NCI-H2196 treated with DMSO at 0.1 percent for 48 hours (cell line): Measurements from ENCODE around the gene TCP11.

Experiments used
- DNase-seq: peaks from one replicate; lab custom pipeline; 2025; ENCODE audit not compliant: unreplicated experiment; lab: John Stamatoyannopoulos, UW

TCP11 gene

DNA sequence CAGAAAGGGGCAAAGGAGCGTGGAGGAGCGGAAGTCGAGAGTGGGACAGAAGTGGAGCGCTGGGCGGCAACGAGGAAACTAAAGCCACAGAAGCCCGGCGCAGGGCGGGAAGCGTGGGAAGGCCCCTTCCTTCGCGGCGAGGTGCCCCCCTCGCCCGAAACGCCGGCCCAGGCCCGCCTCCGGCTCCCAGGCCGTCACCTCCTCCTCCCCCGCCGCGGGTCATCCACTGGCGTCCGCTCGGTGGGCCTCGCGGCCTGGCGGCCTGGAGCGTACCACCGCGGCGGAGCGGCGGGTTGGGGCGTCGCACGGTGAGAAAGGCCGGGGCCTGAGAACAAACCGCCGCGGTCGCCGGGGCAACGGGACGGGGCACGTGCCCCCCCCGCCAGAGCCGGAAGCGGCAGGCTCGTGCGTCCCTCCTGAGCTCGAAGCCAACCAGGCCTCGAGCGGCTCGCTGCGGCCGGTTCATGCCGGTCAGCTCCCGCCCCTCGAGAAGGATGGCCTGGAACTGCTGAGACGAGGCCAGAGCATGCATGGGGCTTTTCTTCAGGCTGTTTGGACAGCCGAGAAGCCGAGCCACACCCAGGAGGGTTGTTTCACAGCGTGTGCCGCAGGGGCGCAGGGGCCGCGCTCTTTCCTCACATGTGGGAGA lies at the start of gene TCP11:
Gene TCP11 (minus strand): TSS at position 333 of the 649 bp plus-strand sequence. CDS start 469 bp downstream, outside the sequence.
- DNase-seq, result no peak

DNA sequence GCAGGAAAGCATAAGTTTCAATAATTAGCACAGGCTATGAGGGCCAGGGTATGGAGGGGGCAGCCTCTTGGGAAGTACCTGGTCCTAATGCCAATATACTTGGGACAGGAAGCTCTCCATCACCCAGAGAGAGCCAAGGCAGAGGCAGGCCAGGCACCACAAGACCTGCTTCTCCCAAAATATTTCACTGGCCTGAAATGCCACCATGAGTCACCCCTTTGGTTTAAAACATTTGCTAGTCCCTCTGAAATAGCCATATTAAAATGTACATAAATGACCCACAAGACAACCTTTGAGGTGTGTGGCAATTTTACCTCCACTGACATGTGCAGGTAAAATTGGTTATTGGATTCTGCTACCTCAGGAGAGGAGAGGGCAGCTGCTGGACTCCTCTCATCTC lies 49.2 kb upstream of the TCP11 start:
- DNase-seq, result no peak

DNA sequence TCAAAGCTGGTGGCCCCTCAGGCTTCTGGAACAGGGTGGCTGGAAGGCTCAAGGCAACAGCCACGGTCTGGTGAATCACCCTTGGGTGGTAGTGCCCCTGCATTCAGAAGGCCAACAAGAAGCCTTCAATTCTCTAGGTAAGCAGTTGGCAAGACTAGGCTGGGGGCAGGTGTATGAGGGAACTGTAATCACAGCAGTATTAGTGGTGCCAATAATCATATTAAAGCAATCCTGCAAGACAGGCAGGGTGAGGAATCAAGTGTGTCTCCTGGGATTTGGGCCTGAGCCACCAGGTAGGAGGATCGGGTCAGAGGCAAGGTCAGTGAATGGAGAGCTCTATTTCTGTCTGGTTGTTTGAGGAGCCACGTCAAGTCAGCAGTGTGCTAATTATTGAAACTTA lies 47.7 kb upstream of the TCP11 start:
- no peak for DNase-seq

DNA sequence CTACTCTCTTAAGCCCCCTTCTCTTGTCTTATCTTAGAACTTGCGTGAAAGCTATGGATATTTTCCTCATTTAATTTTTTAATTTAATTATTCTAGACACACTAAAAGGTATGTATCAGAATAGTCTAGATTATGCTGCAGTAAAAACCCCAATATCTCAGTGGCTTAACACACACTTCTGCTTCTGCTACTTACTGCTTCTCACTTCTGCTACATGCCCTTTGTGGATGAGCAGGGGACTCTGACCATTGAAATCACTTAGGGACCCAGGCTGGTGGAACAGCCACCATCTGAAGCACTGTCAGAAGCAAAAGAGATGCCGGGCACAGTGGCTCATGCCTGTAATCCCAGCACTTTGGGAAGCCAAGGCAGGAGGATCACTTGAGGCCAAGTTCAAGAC lies 45.4 kb upstream of the TCP11 start:
- DNase-seq, result no peak

DNA sequence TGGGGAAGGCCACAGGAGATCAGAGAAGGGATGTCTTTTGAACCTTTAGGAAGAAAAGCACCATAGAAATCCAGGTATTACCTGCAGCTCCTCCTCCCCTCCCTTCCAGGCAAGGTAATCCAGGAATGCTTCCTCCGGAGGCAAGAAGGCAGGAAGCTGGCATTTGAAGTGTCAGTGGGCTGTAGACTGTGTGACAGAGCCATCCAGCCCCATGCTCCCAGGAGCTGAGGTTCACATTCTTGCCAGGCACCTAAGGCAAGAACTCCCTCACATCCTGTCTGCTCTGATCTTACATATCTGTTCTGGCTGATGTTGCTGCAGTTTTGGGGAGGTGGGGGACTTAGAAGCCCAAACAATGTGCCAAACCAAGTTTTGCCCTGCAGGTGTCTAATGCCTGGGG lies 44.8 kb upstream of the TCP11 start:
- no peak for DNase-seq

DNA sequence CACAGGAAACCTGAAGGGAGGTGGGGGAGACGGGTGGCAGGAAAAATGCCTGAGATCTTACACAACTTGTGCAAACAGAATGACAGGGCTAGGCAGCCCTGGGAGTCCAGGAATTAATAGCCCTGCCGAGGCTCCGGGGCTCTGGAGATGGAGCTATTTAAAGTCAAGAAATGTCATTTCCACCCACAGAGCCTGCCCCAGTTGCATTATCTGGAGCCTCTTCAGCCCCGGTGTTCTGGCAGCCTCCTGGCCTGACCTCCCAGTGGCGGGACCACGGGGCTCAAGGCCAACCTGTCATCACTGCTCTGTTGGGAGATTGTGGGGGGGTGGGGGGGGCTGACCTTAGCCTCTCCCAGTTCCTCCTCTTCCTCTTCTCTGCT lies 44.2 kb upstream of the TCP11 start:
- no peak for DNase-seq

DNA sequence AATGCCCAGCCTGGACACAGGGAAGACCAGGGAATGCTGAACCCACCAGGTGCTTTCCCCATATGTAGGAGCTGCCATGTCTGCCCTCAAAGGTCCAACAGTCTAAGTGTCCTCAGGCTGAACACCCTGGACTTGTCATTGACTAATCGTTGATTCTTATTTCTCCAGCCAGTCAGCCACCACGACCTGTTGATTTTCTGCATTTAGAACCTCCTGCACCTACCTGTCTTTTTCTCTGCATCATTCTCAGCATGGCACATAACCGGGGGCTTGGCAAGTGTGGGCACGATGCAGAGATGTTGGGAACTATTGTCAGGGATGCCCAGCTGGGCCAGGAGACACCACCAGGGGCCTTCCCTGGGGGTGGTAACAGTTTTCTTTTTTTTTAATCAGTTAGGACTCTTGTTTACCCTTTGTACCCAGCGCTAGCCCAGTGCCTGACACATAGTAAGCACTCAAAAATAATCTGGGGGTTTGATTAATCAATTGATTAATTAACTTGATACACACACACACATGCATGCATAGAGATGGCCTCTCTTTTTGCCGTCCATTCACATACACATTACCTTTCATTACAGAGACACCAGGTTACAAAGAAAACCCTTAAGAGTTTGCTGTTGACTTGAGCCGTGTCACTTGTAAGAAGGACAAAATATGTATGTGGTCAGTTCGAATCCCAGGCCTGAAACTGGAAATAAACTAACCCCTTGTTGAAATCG lies 43.6 kb upstream of the TCP11 start:
- DNase-seq, result no peak

DNA sequence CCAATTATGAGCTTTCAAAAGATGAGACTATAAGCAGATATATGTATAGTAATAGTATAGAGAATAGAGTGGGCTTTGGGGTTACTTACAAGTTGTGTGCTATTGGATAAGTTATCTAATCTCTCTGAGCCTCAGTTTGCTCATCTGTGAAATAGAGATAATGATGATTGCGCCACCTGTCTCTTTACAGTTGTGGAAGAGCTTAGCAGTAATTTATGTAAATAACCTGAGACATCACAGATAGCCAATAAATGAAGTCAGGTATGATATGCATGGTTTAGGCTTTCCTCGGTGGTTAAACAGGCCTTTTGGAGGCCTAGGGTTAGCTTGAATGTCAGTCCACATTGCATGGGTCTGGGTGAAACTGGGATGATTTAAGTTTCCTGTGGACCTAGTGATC lies 42.8 kb upstream of the TCP11 start:
- DNase-seq, result no peak

DNA sequence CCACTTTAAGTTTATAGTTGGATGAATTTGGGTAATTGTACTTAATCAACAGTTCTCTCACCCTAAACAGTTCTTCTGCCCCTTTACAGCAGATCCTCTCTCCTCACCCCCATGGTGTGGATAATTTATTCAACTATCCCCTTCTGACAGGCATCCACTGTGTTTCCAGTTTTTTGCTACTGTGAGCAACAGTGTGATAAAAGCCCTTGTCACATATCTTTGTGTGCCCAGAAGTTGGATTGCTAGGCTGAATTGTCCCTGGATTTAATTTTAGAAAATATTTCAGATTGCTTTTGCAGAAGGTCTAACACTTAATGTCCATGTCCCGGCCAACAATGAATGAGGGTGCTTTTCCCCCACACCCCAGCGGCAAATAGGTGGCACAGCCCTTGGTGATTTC lies 42.1 kb upstream of the TCP11 start:
- no peak for DNase-seq

DNA sequence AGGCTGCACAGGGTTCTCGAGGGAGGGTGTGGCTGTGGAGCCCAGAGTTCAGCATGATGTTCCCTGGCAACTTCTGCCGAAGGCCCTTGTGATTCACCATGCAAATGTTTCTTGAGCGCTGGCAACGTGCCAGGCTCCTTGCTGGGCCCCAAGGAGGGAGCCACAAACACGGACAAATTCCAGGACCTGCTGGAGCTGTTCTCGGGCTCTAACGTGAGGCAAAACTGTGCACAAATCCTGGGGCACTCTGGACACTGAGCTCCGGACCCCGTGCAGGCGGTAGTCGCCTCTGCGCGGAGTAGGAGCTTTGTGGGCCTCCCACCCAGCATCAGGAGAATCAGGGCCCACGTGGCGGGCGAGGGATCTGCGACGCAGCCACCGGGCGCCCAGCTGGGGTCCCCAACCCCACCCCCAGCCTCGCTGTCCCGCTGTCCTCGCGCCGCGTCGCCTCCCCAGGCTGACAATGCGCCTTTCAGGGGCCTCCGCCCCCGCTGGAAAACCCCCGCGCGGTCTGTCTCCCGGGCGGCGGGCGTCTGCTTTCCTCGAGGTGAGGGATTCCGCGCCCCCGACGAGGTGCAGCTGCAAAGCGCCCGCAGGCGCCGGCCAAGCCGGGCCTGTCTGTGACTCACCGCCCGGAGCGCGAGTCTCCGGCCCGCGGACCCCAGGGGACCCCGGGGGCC lies 40.9 kb upstream of the TCP11 start:
- no peak for DNase-seq

DNA sequence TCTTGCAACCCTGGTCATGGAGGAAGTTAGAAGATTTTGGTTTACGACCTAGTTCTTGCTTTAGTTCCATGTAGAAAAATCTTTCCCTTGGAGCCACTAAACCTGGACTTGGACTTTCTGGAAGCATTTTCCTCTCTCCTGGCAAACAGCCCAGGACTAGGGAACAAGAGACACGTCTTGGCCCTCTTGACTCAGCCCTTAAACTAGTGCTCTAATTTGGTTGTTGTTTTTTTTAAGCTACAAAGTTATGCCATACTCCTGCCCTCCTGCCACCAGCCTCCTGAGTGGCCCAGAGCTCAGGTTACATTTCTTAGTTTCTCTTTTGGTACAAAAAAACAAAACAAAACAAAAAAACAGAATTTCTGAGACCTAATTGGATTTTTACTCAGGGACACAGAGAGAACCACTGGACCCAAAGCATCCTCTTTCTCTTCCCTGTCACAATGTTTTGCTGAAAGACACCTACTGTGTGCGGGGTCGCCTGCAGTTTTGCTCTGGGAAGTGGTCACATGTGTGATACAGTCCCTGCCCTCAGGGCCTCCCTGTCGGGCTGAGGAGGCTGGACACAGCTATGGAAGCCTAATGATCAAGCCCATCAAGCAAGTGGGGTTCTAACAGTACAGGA lies 40.3 kb upstream of the TCP11 start:
- no peak for DNase-seq

DNA sequence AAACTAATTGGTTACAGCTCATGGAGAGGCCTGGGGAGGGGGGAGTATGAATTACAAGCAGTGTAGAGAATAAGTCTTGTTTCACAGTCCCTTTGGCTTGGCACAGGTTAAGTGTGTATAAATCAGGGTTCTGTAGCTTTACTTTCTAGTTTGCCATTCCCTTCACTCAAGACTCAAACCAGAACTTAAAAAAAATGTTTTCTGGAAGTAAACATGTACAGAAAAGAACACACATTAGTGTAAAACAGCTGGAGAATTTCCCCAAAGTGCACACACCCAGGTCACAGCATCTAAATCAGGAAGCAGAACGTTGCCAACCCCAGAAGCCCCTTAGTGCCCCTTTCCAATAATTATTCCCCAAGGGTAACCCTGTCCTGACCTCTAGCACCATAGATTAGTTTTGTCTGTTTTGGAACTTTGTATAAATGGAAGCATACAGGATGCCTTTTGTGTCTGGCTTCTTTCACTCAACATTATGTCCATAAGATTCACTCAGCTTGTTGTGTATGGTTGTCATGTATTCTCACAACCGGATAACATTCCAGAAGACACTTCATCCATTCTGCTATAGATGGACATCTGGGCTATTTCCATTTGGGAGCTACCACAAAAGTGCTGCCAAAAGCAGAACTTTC lies 38.9 kb upstream of the TCP11 start:
- no peak for DNase-seq

DNA sequence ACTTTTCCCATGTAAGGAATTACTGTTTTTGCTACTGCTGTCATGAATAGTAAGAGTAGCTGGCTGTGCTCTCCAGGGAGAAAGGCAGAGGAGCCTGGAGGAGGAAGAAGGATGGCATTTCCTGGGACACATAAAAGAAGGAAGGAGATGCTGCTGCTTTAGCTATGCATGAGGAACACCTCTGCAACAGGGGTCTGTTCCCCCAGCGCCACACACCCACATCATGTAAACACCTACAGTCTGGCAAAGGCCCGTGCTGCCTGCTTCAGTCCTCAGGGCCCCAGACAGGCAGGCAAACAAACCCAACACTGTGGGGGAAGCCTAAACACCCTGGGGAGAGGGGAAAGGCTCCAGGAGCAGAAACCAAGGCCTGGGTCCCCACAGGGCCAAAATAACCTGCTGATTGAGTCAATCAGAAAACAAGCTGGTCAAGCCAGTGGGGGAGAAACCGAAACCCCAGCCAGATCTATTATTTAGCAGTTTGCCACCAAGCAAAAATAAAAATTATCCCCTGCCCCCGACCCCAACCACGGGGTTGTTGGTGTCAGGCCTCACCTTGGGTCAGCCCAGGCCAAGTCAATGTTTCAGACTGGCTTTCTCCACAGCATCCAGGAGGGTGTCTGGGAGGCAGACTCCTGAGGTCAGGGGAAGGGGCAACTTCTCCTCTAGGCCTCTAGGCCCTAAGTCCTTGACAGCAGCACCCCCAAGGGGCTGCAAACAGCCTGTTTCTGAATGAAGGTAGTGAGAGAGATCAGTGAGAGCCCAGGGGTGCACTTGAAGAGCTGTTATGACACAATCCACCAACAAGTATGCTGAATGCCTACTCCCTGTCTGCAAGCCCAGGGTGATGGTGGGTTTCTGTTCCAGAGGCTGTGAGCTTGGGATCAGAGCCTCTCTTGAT lies 38.0 kb upstream of the TCP11 start:
- DNase-seq, result no peak

DNA sequence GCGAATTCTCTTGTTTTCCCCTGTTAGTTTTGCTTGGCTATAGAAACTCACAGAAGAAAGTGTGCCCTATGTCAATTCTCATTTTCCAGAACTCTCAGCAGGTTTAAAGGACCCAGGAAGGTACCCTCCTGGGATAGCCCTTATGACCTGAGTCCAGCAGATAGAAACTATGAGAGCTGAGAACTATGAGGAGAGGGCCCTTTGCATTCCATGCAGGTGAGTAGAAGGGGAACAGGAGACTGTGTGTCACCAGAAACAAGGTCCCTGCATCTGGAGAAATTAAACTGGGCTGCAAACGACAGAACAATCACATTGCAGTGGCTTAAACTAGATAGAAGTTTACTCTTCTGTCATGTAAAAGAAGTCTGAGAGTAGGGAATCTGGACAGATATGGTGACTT lies 36.9 kb upstream of the TCP11 start:
- DNase-seq, result no peak

DNA sequence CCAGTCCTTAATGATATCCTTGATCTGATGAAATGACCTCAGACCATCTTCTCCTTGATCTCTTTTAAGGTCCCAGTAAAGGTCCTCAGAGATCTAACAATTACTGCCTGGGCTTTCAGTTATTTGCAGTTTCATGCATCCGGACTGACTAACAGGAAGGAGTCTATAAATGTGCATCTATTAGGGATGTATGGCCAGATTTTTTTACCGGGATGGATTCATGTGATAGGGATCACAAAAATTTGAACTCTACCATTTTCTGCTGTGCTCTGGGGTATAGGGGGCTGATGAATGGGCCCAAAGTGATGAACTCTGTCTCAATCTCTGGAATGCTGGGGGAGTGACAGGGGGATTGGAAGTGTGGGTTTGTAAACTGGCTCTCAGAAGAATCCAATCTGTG lies 36.5 kb upstream of the TCP11 start:
- no peak for DNase-seq

DNA sequence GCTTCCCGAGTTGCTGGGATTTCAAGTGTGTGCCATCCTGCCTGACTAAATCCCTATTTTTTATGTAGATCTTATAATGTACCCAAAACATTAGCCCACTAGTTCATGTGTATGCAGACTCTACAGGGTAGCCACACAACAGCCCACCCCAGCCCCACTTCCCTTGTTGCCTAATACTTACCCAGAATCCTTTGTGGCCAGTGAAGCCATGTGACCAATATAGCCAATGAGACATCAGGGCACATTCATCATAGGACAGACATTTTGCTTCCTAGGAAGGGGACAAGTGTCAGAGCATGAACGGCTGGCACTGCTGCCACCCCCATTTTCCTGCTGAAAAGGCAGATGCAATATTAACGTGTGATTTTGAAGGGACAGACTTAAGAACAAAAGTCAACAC lies 36.0 kb upstream of the TCP11 start:
- no peak for DNase-seq

DNA sequence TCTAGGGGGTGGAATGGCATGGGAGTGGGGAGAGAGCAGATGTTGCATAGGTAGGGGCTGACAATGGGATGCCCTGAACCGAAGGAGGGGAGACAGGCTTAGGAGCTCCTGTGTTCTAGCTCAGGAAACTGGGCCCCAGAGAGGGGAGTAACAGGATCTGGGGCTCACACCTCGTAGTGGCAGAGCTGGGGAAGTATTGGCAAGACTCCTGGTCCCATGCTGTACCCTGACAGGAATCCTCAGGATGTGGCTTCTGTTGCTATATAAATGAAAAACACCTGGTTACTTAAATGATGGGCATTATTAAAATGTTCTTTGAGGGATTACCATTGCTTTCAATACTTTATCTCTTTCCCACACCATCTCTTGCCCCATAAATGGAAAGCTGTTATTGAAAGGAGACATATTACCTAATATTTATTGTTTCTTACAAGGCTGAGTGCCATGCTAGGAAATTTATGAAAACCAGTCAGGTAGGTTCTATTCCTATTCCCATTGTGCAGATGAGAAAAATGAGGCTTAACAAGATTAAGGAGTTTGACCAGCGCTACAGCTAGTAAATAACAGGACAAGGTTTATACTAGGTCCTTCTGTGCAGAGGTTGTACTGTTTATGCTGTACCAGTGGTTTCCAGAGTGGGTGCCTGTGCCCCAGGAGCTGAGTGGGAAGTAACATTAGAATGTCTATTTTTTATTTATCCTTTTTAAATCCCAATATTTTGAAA lies 35.3 kb upstream of the TCP11 start:
- DNase-seq, result no peak

DNA sequence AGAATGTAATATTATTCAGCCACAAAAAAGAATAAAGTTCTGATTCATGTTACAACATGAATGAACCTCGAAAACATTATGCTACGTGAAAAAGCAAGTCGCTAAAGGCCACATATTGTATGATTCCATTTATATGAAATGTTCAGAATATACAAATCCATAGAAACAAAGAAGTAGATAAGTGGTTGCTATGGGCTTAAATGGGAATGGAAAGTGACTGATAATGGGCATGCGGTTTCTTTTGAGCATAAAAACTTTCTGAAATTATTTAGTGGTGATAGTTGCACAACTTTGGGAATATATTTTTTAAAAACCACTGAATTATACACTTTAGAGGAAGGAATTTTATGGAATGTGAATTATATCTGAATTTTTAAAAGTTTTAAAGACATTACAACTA lies 33.4 kb upstream of the TCP11 start:
- DNase-seq, result no peak

DNA sequence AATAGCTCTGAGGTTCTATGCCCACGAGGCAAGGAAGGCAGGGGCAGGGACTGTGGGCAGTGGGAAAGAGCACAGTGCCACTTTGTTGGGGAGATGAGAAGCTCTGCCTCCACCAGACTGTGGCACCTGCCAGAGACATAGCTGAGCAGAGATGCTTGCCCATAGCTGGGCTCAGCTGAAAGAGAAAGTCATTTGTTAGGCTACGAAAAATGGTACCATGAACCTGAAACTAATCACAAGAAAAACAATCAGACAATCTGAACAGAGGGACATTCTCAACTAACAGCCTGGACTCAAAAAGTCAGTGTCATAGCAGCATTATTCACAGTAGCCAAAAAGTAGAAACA lies 32.9 kb upstream of the TCP11 start:
- DNase-seq, result no peak
